HG03045 (cell line): ENCODE results near the gene IKZF5.

Experiments used
- ATAC-seq: cut with Tn5 transposase; IDR thresholded peaks from one replicate; pipeline ENCODE4 v1.9.1; 2021; ENCODE audit warnings: mild to moderate bottlenecking, moderate library complexity; ENCODE audit not compliant: unreplicated experiment

IKZF5 gene

GRCh38 chr10:123008355-123009104, at the start of gene IKZF5, which contains the start of gene ACADSB:
Gene IKZF5 (minus strand): TSS chr10:123008795. CDS start chr10:122998625, 10,170 bp downstream.
Gene ACADSB (plus strand): TSS chr10:123009006. CDS start chr10:123009030, 24 bp downstream.
- ATAC-seq = peak; percentile 87

DNA sequence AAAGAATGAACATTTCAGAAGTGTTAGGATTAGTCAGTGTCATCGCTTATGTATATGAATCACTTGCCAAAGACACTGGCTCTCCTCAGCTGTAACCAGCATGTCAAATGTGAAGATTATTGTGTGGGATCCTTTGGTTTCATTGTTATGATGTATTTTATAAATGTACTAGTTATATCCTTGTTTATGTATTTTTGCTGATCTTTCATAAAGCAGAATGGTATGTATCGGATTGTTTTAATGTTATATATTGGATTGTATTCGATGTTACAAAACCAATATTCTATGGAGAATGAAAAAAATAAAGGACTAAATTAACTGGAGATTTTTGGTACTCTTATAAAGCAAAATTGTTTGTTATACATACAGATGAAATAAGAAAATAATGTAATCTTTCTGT, 49.4 kb upstream of the IKZF5 start:
- ATAC-seq = no peak

DNA sequence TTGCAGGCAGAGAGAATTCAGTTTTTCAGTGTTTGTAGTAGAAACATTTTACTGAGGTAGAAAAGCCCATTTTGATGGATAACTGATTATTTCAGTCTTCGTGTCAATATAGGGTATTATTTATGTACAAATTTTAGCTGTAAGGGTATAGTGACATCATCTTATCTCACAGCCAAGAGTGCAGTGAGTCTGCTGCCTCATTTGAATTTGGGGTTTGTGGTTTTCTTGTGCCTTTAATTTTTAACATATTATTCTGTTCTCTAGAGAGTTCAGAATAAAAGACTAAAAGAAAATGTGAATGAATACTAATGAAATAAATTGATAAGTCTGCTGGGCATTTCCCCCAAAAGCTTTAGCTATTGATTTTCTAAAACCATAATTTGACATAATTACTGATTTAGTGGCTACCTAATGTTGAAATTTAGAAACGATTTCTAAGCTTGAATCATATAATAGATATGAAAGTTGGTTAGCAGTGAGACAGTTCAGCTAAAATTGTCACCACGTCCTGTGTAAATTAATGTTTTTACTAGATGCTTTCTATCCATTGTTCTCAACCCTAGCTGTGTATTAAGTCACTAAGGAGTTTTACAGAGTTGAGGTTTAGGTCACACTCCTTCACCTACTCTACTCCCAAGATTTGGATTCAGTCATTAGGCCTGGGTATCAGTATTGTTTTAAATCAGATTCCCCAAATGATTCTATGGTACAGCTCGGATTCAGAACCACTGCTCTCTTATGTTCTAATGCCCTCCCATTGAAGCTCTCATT, 37.6 kb upstream of the IKZF5 start:
- no peak for ATAC-seq

GRCh38 chr10:123044391-123044790, 35.8 kb upstream of the IKZF5 start:
- no peak for ATAC-seq

GRCh38 chr10:123043409-123043925, 34.9 kb upstream of the IKZF5 start:
- peak; percentile 62 for ATAC-seq

DNA sequence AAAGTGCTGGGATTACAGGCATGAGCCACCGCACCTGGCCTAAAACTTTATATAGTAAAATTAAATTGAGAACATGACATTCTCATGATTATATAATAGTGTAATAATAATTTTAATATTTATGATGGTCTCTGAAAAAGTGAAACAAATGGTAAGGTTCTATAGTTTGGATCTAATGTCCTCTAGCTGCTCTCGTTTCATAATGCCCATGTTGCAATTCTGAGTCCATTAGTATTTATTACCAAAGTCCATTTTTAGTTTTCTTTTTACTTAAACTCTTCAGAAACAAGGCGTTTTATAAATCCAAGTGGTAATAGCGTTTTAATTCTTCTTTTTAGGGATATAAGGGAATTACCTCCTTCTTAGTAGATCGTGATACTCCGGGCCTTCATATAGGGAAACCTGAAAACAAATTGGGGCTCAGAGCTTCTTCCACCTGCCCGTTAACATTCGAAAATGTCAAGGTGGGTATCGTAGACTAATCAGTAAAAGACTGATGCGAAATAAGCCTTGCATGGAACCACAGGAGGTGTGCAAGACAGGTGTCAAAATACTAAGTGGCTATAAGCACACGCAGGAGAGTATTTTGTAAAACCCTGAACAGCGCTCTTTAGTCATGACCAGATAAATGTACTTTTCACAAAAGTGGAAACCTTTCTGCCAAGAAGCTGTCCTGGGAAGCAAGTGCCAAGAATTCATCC, 34.3 kb upstream of the IKZF5 start:
- ATAC-seq = no peak

GRCh38 chr10:123039632-123039930, 31.0 kb upstream of the IKZF5 start:
- ATAC-seq = no peak

DNA sequence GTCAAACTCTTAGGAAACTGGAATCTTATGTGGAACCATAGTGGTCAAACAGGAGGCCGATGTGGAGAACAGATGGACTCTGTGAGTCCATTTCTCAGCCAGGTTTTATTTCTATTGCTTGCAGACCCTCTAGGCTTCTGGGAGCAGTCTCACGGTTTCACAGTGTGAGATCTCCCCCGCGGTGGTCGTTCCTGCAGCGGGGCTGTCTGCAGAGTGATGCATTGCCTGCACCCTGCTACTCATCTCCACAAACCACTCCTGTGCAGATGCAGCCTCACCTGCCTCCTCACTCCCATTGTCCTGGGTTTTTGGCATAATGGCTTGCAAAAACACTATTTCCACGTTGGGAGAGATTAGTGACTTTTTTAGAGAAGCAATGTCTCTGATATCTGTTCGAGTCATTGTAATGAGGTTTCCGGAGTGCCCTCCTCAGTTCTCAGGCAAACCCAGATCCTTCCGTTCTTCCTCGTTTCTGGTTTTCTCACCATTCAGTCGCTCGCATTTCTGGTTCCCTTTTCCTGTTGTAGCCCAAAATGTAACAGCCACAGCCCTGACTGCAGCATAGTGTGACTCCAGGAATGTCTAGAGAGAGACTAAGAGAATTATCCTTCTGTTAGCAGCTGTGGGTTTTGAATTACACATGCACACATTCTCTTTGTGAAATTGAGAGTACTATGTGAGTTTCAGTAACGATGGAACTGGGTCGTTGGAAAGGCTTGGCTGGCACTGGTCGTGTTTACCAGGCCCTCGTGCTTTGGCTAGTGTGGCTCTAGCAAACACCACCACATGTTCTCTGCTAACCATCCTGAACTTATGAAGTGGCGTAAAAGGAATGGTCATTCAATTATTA, 30.4 kb upstream of the IKZF5 start:
- no peak for ATAC-seq

DNA sequence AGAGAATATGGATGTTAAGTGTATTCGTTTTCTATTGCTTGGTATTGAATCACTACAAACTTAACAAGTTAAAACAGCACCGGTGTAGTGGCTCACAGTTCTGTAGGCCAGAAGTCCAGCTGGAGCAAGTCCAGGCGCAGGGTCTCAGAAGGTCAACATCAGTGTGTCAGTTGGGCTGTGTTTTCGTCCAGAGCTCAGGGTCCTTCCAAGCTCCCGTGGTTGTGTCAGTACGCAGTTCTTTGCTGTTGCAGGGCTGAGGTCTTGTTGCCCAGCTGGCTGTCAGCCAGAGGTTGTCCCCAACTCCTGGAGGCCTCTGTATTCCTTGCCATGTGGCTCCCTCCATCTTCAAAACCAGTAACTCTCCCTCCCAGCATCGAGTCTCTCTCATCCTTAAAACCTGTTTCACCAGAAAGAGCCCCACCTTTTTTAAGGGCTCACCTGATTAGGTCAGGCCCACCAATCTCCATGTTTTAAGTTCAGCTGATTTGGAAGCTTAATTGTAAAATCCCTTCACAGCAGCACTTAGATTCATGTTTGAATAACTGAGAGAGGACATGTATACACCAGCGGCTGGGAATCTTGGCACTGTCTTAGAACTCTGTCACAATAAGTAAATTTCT, 27.0 kb upstream of the IKZF5 start:
- no peak for ATAC-seq

GRCh38 chr10:123034332-123034731, 25.7 kb upstream of the IKZF5 start:
- ATAC-seq = no peak

GRCh38 chr10:123031124-123031523, 22.5 kb upstream of the IKZF5 start:
- no peak for ATAC-seq

GRCh38 chr10:123027861-123028260, 19.3 kb upstream of the IKZF5 start:
- ATAC-seq = no peak

DNA sequence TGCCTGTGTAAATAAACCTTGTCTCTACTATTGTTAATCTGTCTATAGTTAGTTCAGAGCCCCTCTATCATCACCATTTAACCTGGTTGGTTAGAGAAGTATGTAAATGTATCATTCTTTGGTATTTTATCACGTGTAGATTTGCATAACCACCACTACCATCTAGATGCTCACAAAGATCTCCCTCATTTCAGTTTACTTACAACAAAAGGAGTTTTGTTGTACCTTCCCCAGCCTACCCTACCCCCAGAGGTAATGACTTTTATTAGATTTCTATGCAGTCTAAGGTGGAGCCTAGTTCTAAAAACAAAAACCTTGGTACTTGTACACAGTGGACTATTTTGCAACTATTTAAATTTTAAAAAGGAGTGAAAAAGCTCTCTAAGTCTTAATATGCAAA, 17.7 kb upstream of the IKZF5 start:
- ATAC-seq = no peak

DNA sequence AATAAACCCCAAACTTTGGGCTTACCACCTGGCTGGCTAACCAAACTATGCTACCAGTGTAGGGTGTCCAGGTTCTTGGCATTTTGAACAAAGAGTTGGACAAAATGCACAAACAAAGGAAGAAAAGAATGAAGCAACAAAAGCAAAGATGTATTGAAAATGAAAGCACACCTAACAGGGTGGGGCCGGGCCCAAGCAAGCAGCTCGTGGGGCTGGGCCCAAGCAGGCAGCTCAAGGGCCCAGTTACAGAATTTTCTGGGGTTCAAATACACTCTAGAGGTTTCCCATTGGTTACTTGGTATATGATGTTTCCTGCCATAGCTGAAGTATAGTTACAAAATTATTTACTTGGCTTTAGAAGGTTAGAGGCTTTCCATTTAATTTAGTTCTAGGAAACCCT, 15.9 kb upstream of the IKZF5 start:
- ATAC-seq = no peak

GRCh38 chr10:123021517-123021916, 12.9 kb upstream of the IKZF5 start:
- no peak for ATAC-seq

DNA sequence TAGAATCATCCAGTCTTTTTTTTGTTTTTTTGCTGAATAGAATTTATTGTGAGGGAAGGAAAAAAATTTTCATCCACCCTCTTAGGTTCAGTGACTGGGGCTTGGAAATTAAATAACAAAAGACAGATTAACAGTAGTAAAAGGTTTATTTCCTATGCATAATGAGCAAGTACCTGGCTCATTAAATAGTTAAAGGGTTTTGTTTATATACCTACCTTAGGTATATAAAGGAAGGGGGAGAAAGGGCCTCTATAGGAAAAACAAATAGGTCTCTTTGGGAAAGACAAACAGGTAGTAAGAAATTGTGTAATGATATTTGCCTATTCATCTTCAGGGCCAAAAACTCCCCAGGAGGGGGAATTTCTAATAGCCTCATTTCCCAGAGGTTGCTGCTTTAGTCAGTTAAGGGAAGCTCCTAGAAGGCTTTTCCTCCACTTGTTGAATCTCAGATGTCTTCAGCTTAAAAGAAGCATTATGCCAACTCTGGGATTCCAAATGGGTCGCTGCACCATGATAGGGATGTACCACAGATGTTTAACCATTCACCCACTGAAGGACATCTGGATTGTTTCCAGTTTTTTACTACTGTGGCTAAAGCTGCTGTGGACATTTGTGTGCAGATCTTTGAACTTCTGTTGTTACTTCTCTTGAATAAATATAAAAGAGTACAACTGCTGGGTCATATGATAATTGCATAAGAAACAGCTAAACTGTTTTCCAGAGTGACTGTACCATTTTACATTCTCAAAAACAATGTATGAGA, 11.5 kb upstream of the IKZF5 start:
- no peak for ATAC-seq

- ATAC-seq = no peak
Measured at GRCh38 chr10:123019264-123019663, 10.7 kb upstream of the IKZF5 start.

DNA sequence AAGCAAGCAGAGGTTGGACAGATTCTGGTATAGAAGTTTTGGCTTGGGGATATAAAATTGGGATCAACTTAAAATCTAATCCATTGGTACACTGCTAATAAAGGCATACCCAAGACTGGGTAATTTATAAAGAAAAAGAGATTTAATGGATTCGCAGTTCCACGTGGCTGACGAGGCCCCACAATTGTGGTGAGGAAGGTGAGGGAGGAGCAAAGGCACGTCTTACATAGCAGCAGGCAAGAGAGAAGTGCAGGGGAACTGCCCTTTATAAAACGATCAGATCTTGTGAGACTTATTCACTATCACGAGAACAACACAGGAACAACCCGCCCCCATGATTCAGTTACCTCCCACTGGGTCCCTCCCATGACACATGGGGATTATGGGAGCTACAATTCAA, 9.9 kb upstream of the IKZF5 start:
- no peak for ATAC-seq

DNA sequence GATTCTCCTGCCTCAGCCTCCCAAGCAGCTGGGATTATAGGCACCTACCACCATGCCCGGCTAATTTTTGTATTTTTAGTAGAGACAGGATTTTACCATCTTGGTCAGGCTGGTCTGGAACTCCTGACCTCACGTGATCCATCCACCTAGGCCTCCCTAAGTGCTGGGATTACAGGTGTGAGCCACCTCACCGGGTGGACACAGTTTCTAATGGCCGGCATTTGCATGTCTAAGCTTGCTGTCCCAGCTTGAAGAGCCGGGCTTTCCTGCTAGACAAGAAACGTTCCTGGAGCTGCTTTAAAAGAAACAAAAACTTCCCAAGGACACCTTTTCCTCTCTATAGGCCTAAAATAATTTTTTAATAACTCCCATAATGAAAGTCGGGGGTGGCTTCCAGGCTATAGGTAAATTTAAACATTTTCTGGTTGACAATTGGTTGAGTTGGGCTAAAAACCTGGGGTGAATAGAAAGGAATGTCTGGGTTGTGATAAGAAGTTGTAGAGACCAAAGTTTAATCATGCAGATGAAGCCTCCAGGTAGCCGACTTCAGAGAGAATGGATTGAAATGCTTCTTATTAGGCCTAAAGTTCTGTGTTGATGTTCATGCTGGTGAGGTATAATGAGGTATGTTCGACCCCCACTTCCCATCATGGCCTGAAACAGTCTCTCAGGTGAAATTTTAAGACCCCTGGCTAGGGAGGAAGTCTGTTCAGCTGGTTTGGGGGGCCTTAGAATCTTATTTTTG, 9.0 kb upstream of the IKZF5 start:
- ATAC-seq = no peak
